ENCODE results near the gene RFNG. TPM values are rescaled to one million over a fixed set of nuclear protein-coding genes. Genes with fewer than 3 reads are reported as not detected.

The RFNG gene
- total and polyA plus RNA-seq, 12 donors = 21.2 to 78.0 (median 47.4) TPM

GRCh38 chr17:82062984-82063368 lies 11.4 kb upstream of the RFNG start:
- no peak for TF ChIP-seq CTCF (IDR thresholded peaks at IDR 0.05)
- TF ChIP-seq POLR2A (IDR thresholded peaks at IDR 0.05) = no peak
- Histone ChIP-seq H3K27ac (no peak overlapping the region), H3K4me3 (no peak overlapping the region), H3K9me3 (replicated peaks in 1 of 3) (no peaks in the 10 kb centered on the region), H3K36me3 (replicated peaks in 1 of 2) (peaks cover 0 to 45% of the 10 kb centered on the region in 2 donors), H3K27me3 (no peaks in the 10 kb centered on the region), H3K4me1 (replicated peaks in 1 of 2) (peaks cover 12 to 17% of the 10 kb centered on the region in 2 donors)
- intact Hi-C loops (cut with DNase I) = no loop called here
- DNase-seq = no peak
- 72 to 92% (median 82%) methylated on average over 4 to 9 of the region's 9 CpGs for WGBS, 4 donors

GRCh38 chr17:82062076-82062983 lies 10.7 kb upstream of the RFNG start:
- no peak overlapping the region for H3K27ac ChIP-seq
- H3K27me3 ChIP-seq = no peaks in the 10 kb centered on the region
- intact Hi-C loops (cut with DNase I) = no loop called here
- no peaks in the 10 kb centered on the region for H3K9me3 ChIP-seq (replicated peaks in 1 of 3)
- H3K4me3 ChIP-seq = no peak overlapping the region
- peaks cover 0 to 51% of the 10 kb centered on the region in 2 donors for H3K36me3 ChIP-seq (replicated peaks in 1 of 2)
- DNase-seq = no peak
- WGBS, 4 donors = 71 to 86% (median 76%) methylated on average over 9 to 24 of the region's 24 CpGs
- H3K4me1 ChIP-seq (replicated peaks in 1 of 2) = peaks cover 18 to 24% of the 10 kb centered on the region in 2 donors
- TF ChIP-seq POLR2A (IDR thresholded peaks at IDR 0.05) (no peak), CTCF (IDR thresholded peaks at IDR 0.05) (no peak)

- no peaks in the 10 kb centered on the region for H3K9me3 ChIP-seq (replicated peaks in 1 of 3)
- intact Hi-C loops (cut with DNase I) = no loop called here
- WGBS, 4 donors = 88 to 89% (median 88%) methylated on average over 23 to 34 of the region's 34 CpGs; no CpG with 5 or more reads in 1 of the 4 donors
- H3K36me3 ChIP-seq (replicated peaks in 1 of 2) = peaks cover 0 to 62% of the 10 kb centered on the region in 2 donors
- no peak overlapping the region for H3K4me3 ChIP-seq
- H3K4me1 ChIP-seq (replicated peaks in 1 of 2) = peaks cover 23 to 30% of the 10 kb centered on the region in 2 donors
- H3K27ac ChIP-seq = no peak overlapping the region
- no peak for TF ChIP-seq CTCF (IDR thresholded peaks at IDR 0.05)
- TF ChIP-seq POLR2A (IDR thresholded peaks at IDR 0.05) = no peak
- H3K27me3 ChIP-seq = no peaks in the 10 kb centered on the region
- no peak for DNase-seq
Observed at GRCh38 chr17:82061047-82061925, 9.7 kb upstream of the RFNG start.

GRCh38 chr17:82060614-82061013 lies 9.0 kb upstream of the RFNG start:
- Histone ChIP-seq H3K4me1 (replicated peaks in 1 of 2) (peaks cover 18 to 24% of the 10 kb centered on the region in 2 donors), H3K27me3 (no peaks in the 10 kb centered on the region), H3K9me3 (replicated peaks in 1 of 3) (no peaks in the 10 kb centered on the region), H3K36me3 (replicated peaks in 1 of 2) (peaks cover 0 to 69% of the 10 kb centered on the region in 2 donors), H3K4me3 (no peak overlapping the region), H3K27ac (no peak overlapping the region)
- TF ChIP-seq POLR2A (IDR thresholded peaks at IDR 0.05) (no peak), CTCF (IDR thresholded peaks at IDR 0.05) (no peak)
- intact Hi-C loops (cut with DNase I) = no loop called here
- peak in 1 of 7 donors; percentile 4 for DNase-seq
- 77 to 88% (median 86%) methylated on average over 7 to 14 of the region's 14 CpGs for WGBS, 4 donors

Measured in adrenal gland (tissue), 12 donors.